Transverse colon (tissue), 4 donors: Measurements from ENCODE around the gene NOTCH3.

Source experiments
- CTCF ChIP-seq, 5 experiments: fragments of 200-600 bp in 3 of 5; fragments of 450-650 bp in 2 of 5; sonication (generic) in 3 of 5; IDR thresholded peaks; 1 replicate in 2 of 5; 2 replicates in 3 of 5; pipeline ENCODE4 v1.5.1; 2016 to 2017; ENCODE audit warnings: antibody characterized with exemption in 5 of 5, inconsistent platforms in 3 of 5, mild to moderate bottlenecking in 2 of 5, moderate library complexity in 1 of 5
- POLR2AphosphoS5 ChIP-seq, 3 donors: sonication (generic); formaldehyde crosslinking; IDR thresholded peaks; one replicate each; pipeline ENCODE4 v1.6.1; 2016; ENCODE audit warnings: antibody characterized with exemption in 3 of 3

- TF ChIP-seq POLR2AphosphoS5 (IDR thresholded peaks at IDR 0.05) (no peak), CTCF (IDR thresholded peaks at IDR 0.05) (no peak)
Measured at GRCh38 chr19:15201374-15202023, 704 bp upstream of the NOTCH3 start.
